CD14-positive monocyte (primary cell): ENCODE data around the gene CTNNA3. TPM values are rescaled to one million over a fixed set of nuclear protein-coding genes. Genes with fewer than 3 reads are reported as not detected.
"Not testable (repeated sequence)": the region's sequence is repeated elsewhere in the genome, so short reads cannot be mapped to it uniquely, and the experiment has no call there.

Source experiments
- DNase-seq, 3 donors: peaks; one replicate each; pipeline ENCODE4 v3.0.0-alpha.2; 2011 to 2022
- H2AFZ ChIP-seq: 2 replicates; pipeline ENCODE4 v1.6.0; 2012; ENCODE audit warnings: mild to moderate bottlenecking, low read depth, low read length, inconsistent platforms; ENCODE audit not compliant: insufficient read depth, poor library complexity, severe bottlenecking
- H3K27ac ChIP-seq, 2 donors: 1 replicate in 1 of 2; 2 replicates in 1 of 2; pipeline ENCODE4 v1.5.1; 2012 to 2013; ENCODE audit warnings: low read length in 2 of 2, control low read depth in 1 of 2, inconsistent platforms in 1 of 2, low read depth in 1 of 2, mild to moderate bottlenecking in 1 of 2
- H3K27me3 ChIP-seq, 2 donors: one replicate each; pipeline versions ENCODE4 v1.6.0 to v1.6.1; 2011 to 2013; ENCODE audit warnings: low read length in 2 of 2; ENCODE audit not compliant: control insufficient read depth in 2 of 2, insufficient read depth in 2 of 2
- H3K36me3 ChIP-seq, 2 donors: replicated peaks in 1 of 2; 1 replicate in 1 of 2; 2 replicates in 1 of 2; pipeline versions ENCODE4 v1.5.1 to v1.6.1; 2012 to 2013; ENCODE audit warnings: low read length in 2 of 2, control low read depth in 1 of 2, inconsistent platforms in 1 of 2, mild to moderate bottlenecking in 1 of 2; ENCODE audit not compliant: insufficient read depth in 2 of 2, control insufficient read depth in 1 of 2
- H3K4me1 ChIP-seq, 2 donors: 1 replicate in 1 of 2; 2 replicates in 1 of 2; pipeline versions ENCODE4 v1.5.1 to v1.6.1; 2012 to 2013; ENCODE audit warnings: low read length in 2 of 2, control low read depth in 1 of 2, inconsistent platforms in 1 of 2, mild to moderate bottlenecking in 1 of 2, moderate library complexity in 1 of 2; ENCODE audit not compliant: insufficient read depth in 2 of 2, control insufficient read depth in 1 of 2
- H3K4me2 ChIP-seq: replicated peaks from 2 replicates; pipeline ENCODE3; 2012; ENCODE audit warnings: low read length, moderate library complexity, mild to moderate bottlenecking; ENCODE audit not compliant: poor library complexity, severe bottlenecking; ENCODE audit errors: extremely low read depth
- H3K4me3 ChIP-seq, 3 experiments: fragments of 200-600 bp in 1 of 3; sonication (generic) in 1 of 3; replicated peaks in 1 of 3; 1 replicate in 2 of 3; 2 replicates in 1 of 3; pipeline ENCODE4 v1.5.1; 2011 to 2013; ENCODE audit warnings: low read length in 3 of 3, mild to moderate bottlenecking in 3 of 3, control low read depth in 2 of 3, low read depth in 2 of 3, inconsistent platforms in 1 of 3, moderate library complexity in 1 of 3
- H3K79me2 ChIP-seq: 2 replicates; pipeline ENCODE4 v1.6.0; 2012; ENCODE audit warnings: mild to moderate bottlenecking, control low read depth, inconsistent platforms, low read length, moderate library complexity; ENCODE audit not compliant: insufficient read depth
- H3K9ac ChIP-seq: 2 replicates; pipeline ENCODE4 v1.6.0; 2017; ENCODE audit warnings: low read length, mild to moderate bottlenecking; ENCODE audit not compliant: insufficient read depth, poor library complexity, severe bottlenecking
- H3K9me3 ChIP-seq, 2 donors: replicated peaks in 1 of 2; 1 replicate in 1 of 2; 2 replicates in 1 of 2; pipeline versions ENCODE4 v1.5.1 to v1.6.1; 2012 to 2013; ENCODE audit warnings: low read length in 2 of 2, control low read depth in 1 of 2; ENCODE audit not compliant: control insufficient read depth in 1 of 2, insufficient read depth in 1 of 2
- H4K20me1 ChIP-seq: 2 replicates; pipeline ENCODE4 v1.6.0; 2012; ENCODE audit warnings: mild to moderate bottlenecking, low read length, control low read depth, moderate library complexity; ENCODE audit not compliant: insufficient read depth
- H3K27ac Mint-ChIP-seq, 7 donors: one replicate each; pipeline ENCODE4 v1.8.0; 2020; ENCODE audit warnings: mild to moderate bottlenecking in 7 of 7, mixed read lengths in 7 of 7, moderate library complexity in 6 of 7, inconsistent platforms in 2 of 7
- H3K27me3 Mint-ChIP-seq, 3 donors: one replicate each; pipeline ENCODE4 v1.8.0; 2021 to 2022; ENCODE audit warnings: low read depth in 3 of 3, mild to moderate bottlenecking in 3 of 3, mixed read lengths in 3 of 3, moderate library complexity in 3 of 3, inconsistent platforms in 1 of 3
- H3K36me3 Mint-ChIP-seq, 2 donors: one replicate each; pipeline ENCODE4 v1.8.0; 2020; ENCODE audit warnings: mixed read lengths in 2 of 2, inconsistent platforms in 1 of 2, mild to moderate bottlenecking in 1 of 2
- H3K4me1 Mint-ChIP-seq: one replicate; pipeline ENCODE4 v1.8.0; 2020; ENCODE audit warnings: mild to moderate bottlenecking, mixed read lengths
- H3K4me3 Mint-ChIP-seq, 2 donors: one replicate each; pipeline ENCODE4 v1.8.0; 2020; ENCODE audit warnings: mild to moderate bottlenecking in 2 of 2, mixed read lengths in 2 of 2, moderate library complexity in 1 of 2
- H3K9me3 Mint-ChIP-seq, 7 donors: one replicate each; pipeline ENCODE4 v1.8.0; 2020 to 2022; ENCODE audit warnings: mixed read lengths in 7 of 7, mild to moderate bottlenecking in 6 of 7, moderate library complexity in 6 of 7, inconsistent platforms in 2 of 7
- WGBS: methylation state at CpG from one replicate; pipeline ENCODE4 v1.1.5; 2013; ENCODE audit warnings: missing lambda C conversion rate; ENCODE audit not compliant: insufficient coverage; 5-methylcytosine and 5-hydroxymethylcytosine counted together
- intact Hi-C, 2 donors: fragments of 100-400 bp; cut with micrococcal nuclease; formaldehyde crosslinking; loops; one replicate each; pipeline versions ENCODE4 v1.15.0 to v1.15.1; 2023
- polyA plus RNA-seq, 3 donors: library from polyadenylated mRNA; depleted of rRNA in 1 of 3; unstranded in 2 of 3; stranded (reverse) in 1 of 3; fragments of 300-500 nt in 2 of 3; fragments of >200 nt in 1 of 3; fragmentation: Illumina TruSeq in 2 of 3; gene quantifications; 1 replicate in 2 of 3; 2 replicates in 1 of 3; pipeline ENCODE4 v1.2.3, GENCODE V29; 2012 to 2021
- TF ChIP-seq, protein P1 (sequence below): fragments of 200-600 bp; IDR thresholded peaks from one replicate; pipeline ENCODE4 v1.8.0; 2022; ENCODE audit warnings: antibody characterized with exemption, mild to moderate bottlenecking

Gene CTNNA3
- polyA plus RNA-seq, 3 donors = not detected

DNA sequence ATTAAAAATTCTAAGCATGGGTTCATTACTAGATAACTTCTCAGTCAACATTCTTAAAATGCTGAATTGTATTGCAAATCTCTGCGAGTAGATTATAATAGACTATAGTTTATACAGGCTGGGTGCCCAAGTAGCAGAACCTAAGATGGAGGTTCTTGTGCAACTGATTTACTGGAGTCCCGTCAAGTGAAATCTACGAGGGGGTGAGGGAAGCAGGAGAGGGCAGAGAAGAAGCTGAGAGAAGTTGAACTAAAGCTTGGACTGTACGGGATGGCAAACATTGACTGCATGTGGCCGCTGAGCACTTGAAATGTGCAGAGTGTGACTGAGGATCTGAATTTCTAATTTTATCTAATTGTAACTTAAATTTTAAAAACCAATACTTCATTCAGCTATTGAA is 124.5 kb downstream of the CTNNA3 start:
- H3K9me3 ChIP-seq = no peaks in the 10 kb centered on the region
- intact Hi-C loops = no loop called here
- no peak overlapping the region for H3K4me3 ChIP-seq
- Mint-ChIP-seq H3K9me3 (peaks cover 0 to 1% (median 0%) of the 10 kb centered on the region in 7 donors), H3K4me1 (no peaks in the 10 kb centered on the region), H3K4me3 (no peak overlapping the region), H3K27ac (no peak overlapping the region), H3K36me3 (no peaks in the 10 kb centered on the region), H3K27me3 (peaks cover 0 to 2% (median 0%) of the 10 kb centered on the region in 3 donors)
- no peak for DNase-seq
- H3K4me2 ChIP-seq = no peak overlapping the region
- H2AFZ ChIP-seq = no peak overlapping the region
- no peaks in the 10 kb centered on the region for H4K20me1 ChIP-seq
- no peak overlapping the region for H3K27ac ChIP-seq
- H3K9ac ChIP-seq = no peak overlapping the region
- no peaks in the 10 kb centered on the region for H3K79me2 ChIP-seq
- no CpG with 5 or more reads among the region's 5 CpGs for WGBS
- no peaks in the 10 kb centered on the region for H3K36me3 ChIP-seq
- TF ChIP-seq, protein P1, sequence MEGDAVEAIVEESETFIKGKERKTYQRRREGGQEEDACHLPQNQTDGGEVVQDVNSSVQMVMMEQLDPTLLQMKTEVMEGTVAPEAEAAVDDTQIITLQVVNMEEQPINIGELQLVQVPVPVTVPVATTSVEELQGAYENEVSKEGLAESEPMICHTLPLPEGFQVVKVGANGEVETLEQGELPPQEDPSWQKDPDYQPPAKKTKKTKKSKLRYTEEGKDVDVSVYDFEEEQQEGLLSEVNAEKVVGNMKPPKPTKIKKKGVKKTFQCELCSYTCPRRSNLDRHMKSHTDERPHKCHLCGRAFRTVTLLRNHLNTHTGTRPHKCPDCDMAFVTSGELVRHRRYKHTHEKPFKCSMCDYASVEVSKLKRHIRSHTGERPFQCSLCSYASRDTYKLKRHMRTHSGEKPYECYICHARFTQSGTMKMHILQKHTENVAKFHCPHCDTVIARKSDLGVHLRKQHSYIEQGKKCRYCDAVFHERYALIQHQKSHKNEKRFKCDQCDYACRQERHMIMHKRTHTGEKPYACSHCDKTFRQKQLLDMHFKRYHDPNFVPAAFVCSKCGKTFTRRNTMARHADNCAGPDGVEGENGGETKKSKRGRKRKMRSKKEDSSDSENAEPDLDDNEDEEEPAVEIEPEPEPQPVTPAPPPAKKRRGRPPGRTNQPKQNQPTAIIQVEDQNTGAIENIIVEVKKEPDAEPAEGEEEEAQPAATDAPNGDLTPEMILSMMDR = no peak
- H3K27me3 ChIP-seq = no peaks in the 10 kb centered on the region
- H3K4me1 ChIP-seq = no peaks in the 10 kb centered on the region

DNA sequence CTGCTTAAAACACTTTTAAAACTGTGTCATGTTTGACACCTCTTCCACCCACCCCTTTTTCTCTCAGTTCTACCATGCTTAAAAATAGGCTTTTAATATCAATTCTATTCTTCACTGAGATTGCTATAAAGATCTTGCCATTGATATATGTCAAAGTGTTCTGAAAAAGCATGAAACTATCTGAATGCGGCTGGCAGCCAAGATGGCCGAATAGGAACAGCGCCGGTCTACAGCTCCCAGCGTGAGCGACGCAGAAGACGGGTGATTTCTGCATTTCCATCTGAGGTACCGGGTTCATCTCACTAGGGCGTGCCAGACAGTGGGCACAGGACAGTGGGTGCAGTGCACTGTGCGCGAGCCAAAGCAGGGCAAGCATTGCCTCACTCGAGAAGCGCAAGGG is 137.7 kb downstream of the CTNNA3 start:
- H3K9me3 ChIP-seq = peaks cover 5 to 11% of the 10 kb centered on the region in 2 donors
- H4K20me1 ChIP-seq, intact Hi-C loops, H3K4me1 Mint-ChIP-seq, H3K27me3 ChIP-seq, H3K27ac Mint-ChIP-seq, H3K27ac ChIP-seq, H3K9ac ChIP-seq, H3K4me3 ChIP-seq, H3K36me3 ChIP-seq, H3K4me2 ChIP-seq, H3K27me3 Mint-ChIP-seq, H3K4me1 ChIP-seq, DNase-seq, H3K36me3 Mint-ChIP-seq, H3K4me3 Mint-ChIP-seq, H2AFZ ChIP-seq, H3K79me2 ChIP-seq: not testable (repeated sequence)
- H3K9me3 Mint-ChIP-seq = peaks cover 1 to 22% (median 15%) of the 10 kb centered on the region in 7 donors
- WGBS = 95% methylated on average over 13 of the region's 14 CpGs
